ENCODE measurements around the gene ADAM20.
A peak's percentile ranks its signal among the peaks of the same experiment; 100 is the strongest.

ADAM20 gene

GRCh38 chr14:70558356-70558755, 23.6 kb upstream of the ADAM20 start:
- H3K4me3 ChIP-seq (ENCODE audit: low read depth, low read length): no peak overlapping the region
- in situ Hi-C loops (cut with HindIII; ENCODE audit: low sequenced_read_pairs): no loop called here
- TF ChIP-seq CTCF (IDR thresholded peaks at IDR 0.05; ENCODE audit: low read depth, low read length): no peak
- DNase-seq (ENCODE audit: low read depth, low spot score): no peak

- in situ Hi-C loops (cut with HindIII; ENCODE audit: low sequenced_read_pairs): no loop called here
- no peak for TF ChIP-seq CTCF (IDR thresholded peaks at IDR 0.05; ENCODE audit: low read depth, low read length)
- peak overlapping the region; percentile 3 for H3K4me3 ChIP-seq (ENCODE audit: low read depth, low read length)
- DNase-seq (ENCODE audit: low read depth, low spot score): no peak
Observed at GRCh38 chr14:70555890-70556289, 21.1 kb upstream of the ADAM20 start.

- TF ChIP-seq CTCF (IDR thresholded peaks at IDR 0.05; ENCODE audit: low read depth, low read length): no peak
- no peak overlapping the region for H3K4me3 ChIP-seq (ENCODE audit: low read depth, low read length)
- in situ Hi-C loops (cut with HindIII; ENCODE audit: low sequenced_read_pairs): no loop called here
Observed at GRCh38 chr14:70538087-70538486, 3.3 kb upstream of the ADAM20 start.

GRCh38 chr14:70536830-70537229, 2.0 kb upstream of the ADAM20 start:
- H3K4me3 ChIP-seq (ENCODE audit: low read depth, low read length): no peak overlapping the region
- in situ Hi-C loops (cut with HindIII; ENCODE audit: low sequenced_read_pairs): no loop called here
- DNase-seq (ENCODE audit: low read depth, low spot score): no peak
- TF ChIP-seq CTCF (IDR thresholded peaks at IDR 0.05; ENCODE audit: low read depth, low read length): no peak

More at GRCh38 chr14:70538087-70538486, 3.3 kb upstream of the ADAM20 start:
- DNase-seq (ENCODE audit: low read depth, low spot score): no peak

GRCh38 chr14:70530417-70530816, 4.4 kb downstream of the ADAM20 start:
- TF ChIP-seq CTCF (IDR thresholded peaks at IDR 0.05; ENCODE audit: low read depth, low read length): no peak
- in situ Hi-C loops (cut with HindIII; ENCODE audit: low sequenced_read_pairs): no loop called here
- no peak overlapping the region for H3K4me3 ChIP-seq (ENCODE audit: low read depth, low read length)
- no peak for DNase-seq (ENCODE audit: low read depth, low spot score)

GRCh38 chr14:70527501-70528105, 7.2 kb downstream of the ADAM20 start:
- in situ Hi-C loops (cut with HindIII; ENCODE audit: low sequenced_read_pairs): no loop called here
- no peak for TF ChIP-seq CTCF (IDR thresholded peaks at IDR 0.05; ENCODE audit: low read depth, low read length)
- no peak for DNase-seq (ENCODE audit: low read depth, low spot score)
- no peak overlapping the region for H3K4me3 ChIP-seq (ENCODE audit: low read depth, low read length)
